ENCODE data around the gene ALDH3B2. TPM values are rescaled to one million over a fixed set of nuclear protein-coding genes. Genes with fewer than 3 reads are reported as not detected.
A peak's percentile ranks its signal among the peaks of the same experiment; 100 is the strongest.

ALDH3B2 gene
- total RNA-seq, 1 donor from 2014 or later, result not detected

- intact Hi-C loops (cut with micrococcal nuclease), result no loop called here
- no peaks in the 10 kb centered on the region for H3K36me3 Mint-ChIP-seq (ENCODE audit: low read depth)
- CTCF ChIA-PET, result interaction anchor here (0.8 kb wide), 1 partner anchor 26 kb away, joined by 4 read pairs; no protein-coding TSS in a partner anchor
- no peak overlapping the region for H3K4me3 Mint-ChIP-seq
- no peaks in the 10 kb centered on the region for H3K9me3 Mint-ChIP-seq
- DNase-seq, result no peak
- H3K4me1 Mint-ChIP-seq, result no peaks in the 10 kb centered on the region
- no peak for ATAC-seq (ENCODE audit: low read depth)
- peaks cover 18% of the 10 kb centered on the region for H3K27me3 Mint-ChIP-seq
- H3K27ac Mint-ChIP-seq, result no peak overlapping the region
- POLR2A ChIA-PET, result no interaction called here
- no peak for TF ChIP-seq CTCF (IDR thresholded peaks at IDR 0.05)
Measured at GRCh38 chr11:67670316-67671210, 3.9 kb downstream of the ALDH3B2 start.

GRCh38 chr11:67668192-67668551, 6.3 kb downstream of the ALDH3B2 start:
- Mint-ChIP-seq H3K27ac (no peak overlapping the region), H3K4me1 (no peaks in the 10 kb centered on the region), H3K36me3 (ENCODE audit: low read depth) (no peaks in the 10 kb centered on the region), H3K9me3 (no peaks in the 10 kb centered on the region), H3K4me3 (no peak overlapping the region), H3K27me3 (peaks cover 1% of the 10 kb centered on the region)
- TF ChIP-seq CTCF (IDR thresholded peaks at IDR 0.05), result no peak
- CTCF ChIA-PET, result interaction anchor here (1.0 to 1.7 kb wide), 3 partner anchors 17 to 24 kb away, joined by 3 to 6 read pairs (median 5); partner anchors contain the start of gene ACY3
- POLR2A ChIA-PET, result interaction anchor here (0.7 to 1.2 kb wide), 5 partner anchors 10 to 54 kb away, joined by 3 to 5 read pairs (median 3); partner anchors contain the start of gene NUDT8
- DNase-seq (no peak), ATAC-seq (ENCODE audit: low read depth) (no peak)
- intact Hi-C loops (cut with micrococcal nuclease), result loop anchor here (5.0 kb wide), 1 partner anchor 39 kb away; no protein-coding TSS in a partner anchor

- H3K27ac Mint-ChIP-seq, result no peak overlapping the region
- no peak for TF ChIP-seq CTCF (IDR thresholded peaks at IDR 0.05)
- H3K36me3 Mint-ChIP-seq (ENCODE audit: low read depth), result no peaks in the 10 kb centered on the region
- no peaks in the 10 kb centered on the region for H3K4me1 Mint-ChIP-seq
- POLR2A ChIA-PET, result interaction anchor here (0.6 to 1.2 kb wide), 7 partner anchors 9 to 54 kb away, joined by 3 to 5 read pairs (median 3); partner anchors contain the start of gene NUDT8
- intact Hi-C loops (cut with micrococcal nuclease), result loop anchor here (5.0 kb wide), 1 partner anchor 40 kb away; no protein-coding TSS in a partner anchor
- no peak overlapping the region for H3K4me3 Mint-ChIP-seq
- no peaks in the 10 kb centered on the region for H3K9me3 Mint-ChIP-seq
- no peaks in the 10 kb centered on the region for H3K27me3 Mint-ChIP-seq
- ATAC-seq (ENCODE audit: low read depth) (peak; percentile 95), DNase-seq (peak; percentile 55)
- CTCF ChIA-PET, result interaction anchor here (1.0 to 1.7 kb wide), 5 partner anchors 17 to 95 kb away, joined by 3 to 6 read pairs (median 5); partner anchors contain the start of gene ACY3
Measured at GRCh38 chr11:67667490-67668191, 6.8 kb downstream of the ALDH3B2 start.

- Mint-ChIP-seq H3K4me1 (no peaks in the 10 kb centered on the region), H3K4me3 (peak overlapping the region; percentile 46), H3K9me3 (no peaks in the 10 kb centered on the region), H3K36me3 (ENCODE audit: low read depth) (no peaks in the 10 kb centered on the region), H3K27ac (no peak overlapping the region), H3K27me3 (no peaks in the 10 kb centered on the region)
- intact Hi-C loops (cut with micrococcal nuclease), result loop anchor here (5.0 kb wide), 1 partner anchor 40 kb away; no protein-coding TSS in a partner anchor
- ChIA-PET POLR2A (interaction anchor here (0.6 to 1.2 kb wide), 6 partner anchors 8 to 37 kb away, joined by 3 to 4 read pairs (median 3); partner anchors contain the start of gene NUDT8), CTCF (interaction anchor here (0.7 to 1.7 kb wide), 4 partner anchors 16 to 96 kb away, joined by 3 to 6 read pairs (median 4); partner anchors contain the start of gene ACY3)
- DNase-seq, result no peak
- TF ChIP-seq CTCF (IDR thresholded peaks at IDR 0.05), result no peak
- ATAC-seq (ENCODE audit: low read depth), result peak; percentile 11
Measured at GRCh38 chr11:67666676-67667489, 7.5 kb downstream of the ALDH3B2 start.

Data from activated B cell treated with CpG ODN at 0.5 μM for 24 hours (primary cell).